Endometrial microvascular endothelial cells (primary cell): ENCODE results near the gene ADAP1. TPM values are rescaled to one million over a fixed set of nuclear protein-coding genes. Genes with fewer than 3 reads are reported as not detected.
"Not testable (repeated sequence)": the region's sequence is repeated elsewhere in the genome, so short reads cannot be mapped to it uniquely, and the experiment has no call there.

Source experiments
- in situ Hi-C: cut with HindIII; loops from 2 replicates; pipeline ENCODE4 v1.10.0; 2017; ENCODE audit warnings: low sequenced_read_pairs, low pct_unique_long_range_greater_than_20kb; ENCODE audit errors: inconsistent ontology term
- total RNA-seq: library from RNA; depleted of rRNA; stranded (reverse); fragments of >200 nt; gene quantifications from one replicate; pipeline ENCODE4 v1.2.3, GENCODE V29; 2015; ENCODE audit errors: inconsistent ontology term

ADAP1 gene, protein sequence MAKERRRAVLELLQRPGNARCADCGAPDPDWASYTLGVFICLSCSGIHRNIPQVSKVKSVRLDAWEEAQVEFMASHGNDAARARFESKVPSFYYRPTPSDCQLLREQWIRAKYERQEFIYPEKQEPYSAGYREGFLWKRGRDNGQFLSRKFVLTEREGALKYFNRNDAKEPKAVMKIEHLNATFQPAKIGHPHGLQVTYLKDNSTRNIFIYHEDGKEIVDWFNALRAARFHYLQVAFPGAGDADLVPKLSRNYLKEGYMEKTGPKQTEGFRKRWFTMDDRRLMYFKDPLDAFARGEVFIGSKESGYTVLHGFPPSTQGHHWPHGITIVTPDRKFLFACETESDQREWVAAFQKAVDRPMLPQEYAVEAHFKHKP
- 6.4 TPM for total RNA-seq

DNA sequence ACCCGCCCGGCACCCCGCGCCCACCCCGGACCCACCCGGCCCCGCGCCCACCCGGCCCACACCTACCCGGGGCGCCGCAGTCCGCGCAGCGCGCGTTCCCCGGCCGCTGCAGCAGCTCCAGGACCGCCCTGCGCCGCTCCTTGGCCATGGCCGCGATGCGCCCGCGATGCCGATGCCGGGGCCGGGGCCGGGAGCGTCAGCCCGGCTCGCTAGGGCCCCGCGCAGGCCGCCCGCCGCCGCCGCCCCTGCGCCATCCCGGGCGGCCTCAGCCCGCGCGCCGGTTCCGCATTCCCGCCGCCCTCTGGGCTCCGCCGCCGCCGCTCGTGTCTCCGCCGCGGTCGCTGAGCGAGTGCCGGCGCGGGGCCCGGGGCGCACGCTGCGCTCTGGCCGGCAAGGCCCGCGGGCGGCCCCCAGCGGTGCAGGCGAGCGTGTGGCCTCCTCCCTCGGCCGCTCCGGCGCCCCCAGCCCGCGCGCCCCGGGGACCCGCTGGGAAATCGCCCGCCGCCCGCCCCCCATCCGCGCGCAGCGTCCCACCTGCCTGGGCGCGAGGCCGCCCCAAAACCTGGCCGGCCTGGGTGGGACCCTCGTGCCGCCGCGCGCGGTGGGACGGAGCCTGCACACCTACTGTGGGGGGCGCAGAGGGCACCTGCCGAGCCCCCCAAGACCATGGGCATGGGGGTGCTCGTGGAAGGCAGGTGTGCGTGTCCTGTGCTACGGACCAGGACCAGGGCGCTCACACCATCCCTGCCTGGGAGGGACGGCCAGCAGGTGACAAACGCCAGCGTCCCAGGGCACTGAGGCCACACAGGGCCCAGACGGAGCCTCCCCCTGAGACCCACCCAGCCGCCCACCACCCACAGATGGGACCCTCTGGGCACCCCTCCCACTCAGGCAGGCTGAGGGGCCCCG is at the start of gene ADAP1:
ADAP1 (minus strand) TSS at position 351 of the 909 bp plus-strand sequence; CDS start at position 148, 203 bp downstream.
- in situ Hi-C loops: no loop called here

DNA sequence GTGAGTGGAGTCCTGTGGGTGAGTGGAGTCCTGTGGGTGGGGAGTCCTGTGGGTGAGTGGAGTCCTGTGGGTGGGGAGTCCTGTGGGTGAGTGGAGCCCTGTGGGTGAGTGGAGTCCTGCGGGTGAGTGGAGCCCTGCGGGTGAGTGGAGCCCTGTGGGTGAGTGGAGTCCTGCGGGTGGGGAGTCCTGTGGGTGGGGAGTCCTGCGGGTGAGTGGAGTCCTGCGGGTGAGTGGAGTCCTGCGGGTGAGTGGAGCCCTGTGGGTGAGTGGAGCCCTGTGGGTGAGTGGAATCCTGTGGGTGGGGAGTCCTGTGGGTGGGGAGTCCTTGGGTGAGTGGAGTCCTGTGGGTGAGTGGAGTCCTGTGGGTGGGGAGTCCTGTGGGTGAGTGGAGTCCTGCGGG is 48.0 kb upstream of the ADAP1 start:
- in situ Hi-C loops: not testable (repeated sequence)

DNA sequence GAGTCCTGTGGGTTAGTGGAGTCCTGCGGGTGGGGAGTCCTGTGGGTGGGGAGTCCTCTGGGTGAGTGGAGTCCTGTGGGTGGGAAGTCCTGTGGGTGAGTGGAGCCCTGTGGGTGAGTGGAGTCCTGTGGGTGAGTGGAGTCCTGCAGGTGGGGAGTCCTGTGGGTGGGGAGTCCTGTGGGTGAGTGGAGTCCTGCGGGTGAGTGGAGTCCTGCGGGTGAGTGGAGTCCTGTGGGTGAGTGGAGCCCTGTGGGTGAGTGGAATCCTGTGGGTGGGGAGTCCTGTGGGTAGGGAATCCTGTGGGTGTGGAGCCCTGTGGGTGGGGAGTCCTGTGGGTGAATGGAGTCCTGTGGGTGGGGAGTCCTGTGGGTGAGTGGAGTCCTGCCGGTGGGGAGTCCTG is 47.5 kb upstream of the ADAP1 start:
- in situ Hi-C loops: not testable (repeated sequence)

DNA sequence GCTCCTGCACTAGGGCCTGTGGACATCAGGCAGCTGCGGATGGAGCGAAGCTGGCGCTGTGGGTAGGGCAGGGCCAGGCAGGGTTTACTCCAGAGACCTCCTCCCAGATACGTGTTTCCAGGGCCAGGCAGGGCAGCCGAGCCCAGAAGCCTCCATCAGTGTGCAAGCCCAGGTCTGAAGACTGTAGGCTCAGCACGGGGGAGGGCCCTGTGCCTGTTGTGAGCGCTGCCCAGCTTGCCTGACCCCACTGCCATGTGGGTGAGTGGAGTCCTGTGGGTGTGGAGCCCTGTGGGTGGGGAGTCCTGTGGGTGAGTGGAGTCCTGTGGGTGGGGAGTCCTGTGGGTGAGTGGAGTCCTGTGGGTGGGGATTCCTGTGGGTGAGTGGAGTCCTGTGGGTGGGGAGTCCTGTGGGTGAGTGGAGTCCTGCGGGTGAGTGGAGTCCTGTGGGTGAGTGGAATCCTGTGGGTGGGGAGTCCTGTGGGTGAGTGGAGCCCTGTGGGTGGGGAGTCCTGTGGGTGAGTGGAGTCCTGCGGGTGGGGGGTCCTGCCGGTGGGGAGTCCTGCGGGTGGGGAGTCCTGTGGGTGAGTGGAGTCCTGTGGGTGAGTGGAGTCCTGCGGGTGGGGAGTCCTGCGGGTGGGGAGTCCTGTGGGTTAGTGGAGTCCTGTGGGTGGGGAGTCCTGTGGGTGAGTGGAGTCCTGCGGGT is 46.7 kb upstream of the ADAP1 start:
- in situ Hi-C loops: not testable (repeated sequence)

DNA sequence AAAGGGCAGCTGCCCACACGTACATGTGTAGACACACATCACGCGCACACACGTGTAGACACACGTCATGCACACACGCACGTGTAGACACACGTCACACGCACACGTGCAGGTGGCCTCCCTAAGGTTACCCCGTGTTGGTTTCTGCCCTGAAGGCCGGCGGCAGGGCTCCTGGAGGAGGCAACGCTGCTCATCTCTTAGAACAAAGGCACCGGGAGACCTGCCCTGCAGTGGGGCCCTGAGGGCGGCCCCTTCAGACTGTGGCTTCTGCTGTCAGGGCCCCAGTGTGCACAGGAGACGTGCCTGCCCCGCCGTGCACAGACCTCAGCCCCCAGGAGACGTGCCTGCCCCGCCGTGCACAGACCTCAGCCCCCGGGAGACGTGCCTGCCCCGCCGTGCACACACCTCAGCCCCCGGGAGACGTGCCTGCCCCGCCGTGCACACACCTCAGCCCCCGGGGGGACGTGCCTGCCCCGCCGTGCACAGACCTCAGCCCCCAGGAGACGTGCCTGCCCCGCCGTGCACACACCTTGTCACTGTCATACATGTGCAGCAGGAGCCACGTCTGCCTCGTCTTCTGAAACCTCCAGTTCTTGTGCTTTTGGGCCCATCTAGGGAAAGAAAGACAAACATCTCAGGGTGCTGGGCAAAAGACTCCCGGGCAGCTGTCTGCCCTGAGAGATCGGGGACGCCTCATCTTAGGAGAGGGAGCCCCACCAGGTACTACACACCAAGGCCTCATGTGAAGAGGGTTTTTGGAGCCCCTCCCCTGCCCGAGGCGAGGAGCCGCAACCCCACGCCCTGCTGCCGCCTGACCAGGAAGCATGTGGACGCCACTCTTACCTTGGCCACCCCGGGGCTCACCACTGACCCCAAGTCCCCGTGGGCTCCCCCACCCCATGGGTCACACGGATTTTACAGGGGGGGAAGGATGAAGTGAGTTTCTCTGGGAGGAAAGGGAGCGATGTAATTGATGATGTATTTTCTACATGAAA is 45.8 kb upstream of the ADAP1 start:
- in situ Hi-C loops: no loop called here

DNA sequence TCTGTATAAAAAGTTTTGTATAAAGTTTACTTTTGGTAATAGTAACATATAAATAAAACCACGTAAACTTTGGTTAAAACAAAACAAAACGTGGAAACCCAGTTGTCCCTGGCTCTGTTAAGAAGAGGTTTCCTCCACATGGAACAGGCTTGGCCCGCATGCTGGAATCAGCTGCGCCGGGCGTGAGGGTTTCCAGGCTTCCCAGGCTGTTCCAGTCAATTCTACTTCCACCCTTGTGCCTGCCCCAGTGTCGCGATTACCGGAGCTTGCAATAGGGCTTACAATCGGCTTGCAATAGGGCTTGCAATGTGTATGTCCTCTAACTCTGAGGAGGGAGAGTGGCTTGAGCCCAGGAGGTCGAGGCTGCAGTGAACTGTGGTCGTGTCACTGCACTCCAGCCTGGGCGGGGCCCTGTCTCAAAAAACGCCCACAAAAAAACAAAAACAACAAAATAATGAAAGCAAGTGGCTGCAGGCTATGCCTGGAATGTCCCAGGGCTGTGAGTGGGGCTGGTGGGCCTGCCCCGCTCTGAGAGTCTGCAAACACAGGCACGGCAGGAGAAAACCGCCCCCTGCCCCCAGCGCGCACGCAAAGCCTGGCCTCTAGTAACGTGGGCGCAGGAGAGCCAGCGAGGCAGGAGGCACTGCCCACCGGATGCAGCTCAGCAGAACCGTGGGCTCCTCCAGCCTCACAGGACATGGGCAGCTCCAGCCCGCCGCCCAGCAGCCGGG is 44.8 kb upstream of the ADAP1 start:
- in situ Hi-C loops: no loop called here

DNA sequence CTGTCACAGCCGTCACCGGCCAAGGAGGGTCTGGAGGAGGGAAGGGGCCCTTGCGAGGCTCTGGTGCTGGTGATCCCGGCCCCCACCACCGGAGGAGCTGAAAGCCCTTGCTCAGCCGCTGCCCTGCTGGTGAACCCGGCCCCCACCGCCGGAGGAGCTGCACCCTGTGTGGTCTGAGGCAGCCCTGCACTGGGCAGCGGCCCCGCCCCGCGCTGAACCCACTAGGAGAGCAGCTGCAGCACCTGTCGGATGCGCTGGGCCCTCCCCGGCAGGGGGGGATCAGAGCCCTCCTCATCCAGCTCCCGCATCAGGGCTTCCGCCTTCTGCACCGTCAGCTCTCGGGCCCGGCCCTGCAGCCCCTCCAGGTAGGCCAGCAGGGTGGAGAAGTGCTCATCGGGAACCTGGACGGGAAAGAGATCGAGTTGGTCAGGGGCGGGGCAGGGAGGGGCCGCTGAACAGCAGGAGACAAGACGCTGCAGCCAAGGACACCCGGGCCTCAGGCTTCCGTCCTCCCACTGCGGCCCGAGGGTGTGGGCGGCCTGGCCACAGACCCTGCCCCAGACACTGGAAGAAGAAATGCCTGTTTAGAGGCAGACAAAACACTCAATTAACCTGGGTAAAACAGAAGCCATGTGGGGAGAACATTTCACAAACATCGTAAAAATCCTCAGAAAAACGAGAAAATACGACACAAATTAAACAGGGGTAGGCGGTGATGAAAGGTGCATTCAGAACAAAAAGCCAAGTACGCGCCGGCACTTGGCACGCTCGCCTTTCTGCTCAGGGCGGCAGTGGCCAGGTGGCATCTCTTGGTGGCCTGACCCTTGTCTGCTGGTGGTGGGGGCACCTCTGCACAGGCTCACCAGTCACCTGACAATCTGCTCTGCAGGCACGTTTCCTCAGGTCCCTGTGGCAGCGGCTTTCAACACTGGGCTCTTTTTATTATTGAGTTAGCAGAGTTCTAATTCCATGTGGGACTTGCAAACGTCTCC is 43.2 kb upstream of the ADAP1 start:
- in situ Hi-C loops: no loop called here

DNA sequence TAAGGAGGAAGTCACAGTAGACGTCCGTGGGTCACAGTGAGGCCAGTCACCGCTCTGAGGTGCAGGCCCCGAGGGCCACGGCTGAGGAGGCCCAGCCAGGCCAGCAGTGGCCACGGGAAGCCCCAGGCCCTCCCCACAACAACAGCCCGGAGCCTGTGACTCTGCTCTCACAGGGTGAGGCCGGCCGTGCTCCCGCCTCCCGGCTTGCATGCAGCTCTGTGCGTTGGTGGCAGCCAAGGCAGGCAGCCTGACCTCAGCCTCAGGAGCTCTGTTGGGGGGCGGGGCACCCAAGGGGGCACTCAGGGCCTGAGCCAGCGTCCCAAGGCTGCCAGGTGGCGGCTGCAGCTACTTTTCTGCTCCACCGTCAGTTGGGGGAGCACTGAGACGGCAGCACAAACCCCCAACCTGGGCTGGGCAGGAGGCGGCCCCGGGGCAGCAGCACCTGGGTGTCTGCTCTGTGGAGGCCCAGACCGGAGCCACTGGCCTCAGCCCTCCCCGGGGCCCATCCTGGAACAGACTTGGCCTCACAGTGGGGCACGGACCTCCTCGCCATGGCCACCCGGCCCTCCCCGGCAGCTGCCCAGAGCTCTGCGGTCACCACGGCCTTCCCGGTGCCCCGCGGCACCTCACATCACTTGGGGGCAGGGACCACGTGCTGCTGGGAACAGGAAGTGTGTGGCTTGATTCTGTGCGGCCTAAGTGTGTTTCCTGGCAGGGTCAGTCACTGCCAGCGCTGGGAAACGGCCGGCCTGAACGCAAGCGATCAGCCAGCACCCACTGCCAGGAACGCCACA is 41.8 kb upstream of the ADAP1 start:
- in situ Hi-C loops: no loop called here

DNA sequence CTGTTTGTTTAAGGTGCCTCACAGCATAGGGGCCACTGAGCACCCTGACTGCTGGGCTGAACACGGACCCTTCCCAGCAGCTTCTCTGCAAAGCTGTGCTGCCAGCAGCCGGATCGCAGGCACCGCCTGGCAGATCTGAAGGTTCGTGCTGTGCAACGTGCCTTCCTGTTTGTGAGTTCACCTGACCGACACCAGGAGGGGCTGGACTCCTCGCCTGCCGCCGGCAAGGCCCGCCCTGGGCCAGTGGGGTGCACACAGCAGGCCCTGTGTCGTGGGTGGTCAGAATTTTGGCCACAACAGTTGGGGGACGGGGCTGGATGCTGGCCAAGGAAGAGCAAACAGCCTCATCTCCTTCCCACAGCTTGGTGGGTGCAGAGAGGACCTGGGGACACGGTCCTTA is 41.1 kb upstream of the ADAP1 start:
- in situ Hi-C loops: no loop called here

DNA sequence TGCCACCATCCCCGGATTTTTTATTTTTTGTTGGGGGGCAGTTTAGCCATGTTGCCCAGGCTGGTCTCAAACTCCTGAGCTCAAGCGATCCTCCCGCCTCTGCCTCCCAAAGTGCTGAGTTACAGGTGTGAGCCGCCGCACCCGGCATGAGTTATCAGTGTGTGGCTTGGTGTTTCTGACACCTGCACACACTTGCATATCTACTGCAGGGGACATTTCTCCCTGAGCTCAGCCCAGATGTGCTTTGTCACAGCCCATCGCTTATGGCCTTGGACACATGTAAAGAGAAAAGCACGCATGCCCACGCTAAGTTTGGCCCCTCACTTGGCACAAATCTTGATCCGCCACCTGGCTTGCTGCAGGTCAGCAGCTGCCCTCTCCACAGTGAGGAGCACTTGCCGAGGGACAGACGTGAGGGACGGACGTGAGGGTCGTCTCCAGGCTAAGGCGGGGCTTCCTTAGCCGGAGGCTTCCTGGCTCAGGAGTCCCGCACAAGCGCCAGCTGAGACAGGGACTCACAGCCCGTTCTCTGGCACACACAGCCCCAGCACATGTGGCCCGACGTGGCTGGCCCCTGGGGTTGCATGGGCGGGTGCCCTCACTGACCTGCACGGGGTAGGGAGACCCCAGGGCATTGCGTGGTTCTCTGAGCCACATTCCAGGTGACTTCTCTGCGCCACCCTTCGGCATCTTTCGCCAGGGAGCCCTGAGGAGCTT is 40.3 kb upstream of the ADAP1 start:
- in situ Hi-C loops: no loop called here

DNA sequence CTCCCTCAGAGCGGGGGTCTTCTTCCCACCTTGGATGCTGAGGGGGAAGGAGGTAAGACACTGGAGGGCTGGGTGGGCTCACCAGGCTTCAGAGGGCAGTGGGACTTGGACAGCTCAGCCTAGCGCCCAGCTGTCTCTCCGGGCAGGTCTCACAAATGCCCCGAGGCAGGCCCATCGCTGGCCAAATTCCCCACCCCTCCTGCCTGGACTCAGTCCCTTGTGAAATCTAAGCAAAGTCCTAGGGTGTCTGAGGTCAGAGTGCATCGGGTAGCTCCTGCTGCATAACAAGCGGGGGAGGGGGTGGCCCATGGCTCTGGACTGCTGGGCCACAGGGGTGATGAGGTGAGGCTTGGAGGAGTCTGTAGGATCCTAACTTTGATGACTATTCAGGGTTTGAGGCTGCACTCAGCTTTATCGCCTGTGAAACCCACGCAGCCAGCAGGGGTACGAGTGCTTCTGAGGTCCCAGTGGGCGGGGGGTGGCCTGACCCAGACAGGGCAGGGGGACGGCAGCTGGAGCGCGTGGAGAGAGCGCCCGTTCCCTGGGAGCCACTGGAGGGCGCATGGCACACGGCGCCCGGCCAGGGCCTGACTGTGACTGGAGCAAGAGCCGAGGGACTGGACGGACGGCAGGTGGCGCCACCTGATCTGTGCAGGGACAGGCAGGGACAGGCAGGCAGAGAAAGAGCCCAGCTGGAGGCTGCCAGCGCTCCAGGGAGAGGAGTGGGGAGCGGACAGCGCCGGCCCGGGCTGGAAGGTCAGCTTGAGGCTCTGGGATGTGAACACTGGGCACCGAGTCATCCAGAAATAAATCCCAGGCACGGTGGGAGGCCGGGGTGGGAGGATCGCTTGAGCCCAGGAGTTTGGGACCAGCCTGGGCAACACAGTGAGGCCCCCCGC is 38.5 kb upstream of the ADAP1 start:
- in situ Hi-C loops: no loop called here

DNA sequence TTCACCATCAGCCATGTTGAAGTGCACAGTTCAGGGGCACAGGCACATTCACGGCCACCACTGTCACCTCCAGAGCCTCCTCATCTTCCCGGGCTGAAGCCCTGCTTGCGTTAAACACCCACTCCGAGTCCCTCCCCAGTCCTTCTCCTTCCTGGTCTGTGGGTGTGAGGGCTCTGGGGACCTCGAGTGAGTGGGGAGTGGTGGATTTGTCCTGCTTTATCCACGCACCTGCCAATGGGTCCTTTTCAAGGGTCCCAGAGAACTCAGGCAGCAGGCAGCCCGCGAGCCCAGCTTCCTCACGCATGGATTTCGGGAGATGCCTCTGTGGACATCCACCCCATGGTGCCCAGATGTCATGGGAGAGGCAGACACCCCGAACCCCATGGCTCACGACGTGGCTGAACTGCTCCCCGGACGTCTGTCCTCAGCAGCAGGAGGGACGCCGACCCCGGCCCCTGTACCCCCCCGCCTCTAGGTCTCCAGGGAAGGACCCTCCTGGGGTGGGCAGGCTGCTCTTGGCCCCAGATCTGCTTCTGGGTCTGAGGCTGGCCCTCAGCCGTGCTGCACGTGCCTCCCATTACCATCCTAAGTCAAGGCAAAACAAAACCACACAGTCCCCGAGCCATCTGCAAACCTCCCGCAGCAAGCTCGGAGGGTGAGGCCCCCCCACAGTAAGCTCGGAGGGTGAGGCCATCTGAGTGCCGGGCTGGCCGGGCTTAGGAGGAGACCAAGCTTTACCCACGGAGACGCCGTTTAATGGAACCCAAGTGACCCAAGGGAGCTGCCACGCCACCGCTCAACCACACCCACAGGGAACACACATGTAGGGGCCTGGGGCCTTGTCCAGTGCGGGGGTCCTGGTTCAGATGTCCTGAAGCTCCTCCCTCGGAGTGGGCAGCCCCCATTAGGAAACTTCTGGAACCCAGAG is 37.5 kb upstream of the ADAP1 start:
- in situ Hi-C loops: no loop called here
